Epithelial cell of proximal tubule (primary cell): Measurements from ENCODE around the gene ALS2CL. TPM values are rescaled to one million over a fixed set of nuclear protein-coding genes. Genes with fewer than 3 reads are reported as not detected.

Experiments
- DNase-seq: peaks from one replicate; pipeline ENCODE4 v3.0.0-alpha.2; 2011; ENCODE audit warnings: low read depth
- H3K4me3 ChIP-seq: 2 replicates; pipeline ENCODE4 v1.5.1; 2011; ENCODE audit warnings: low read depth, mild to moderate bottlenecking, low read length
- total RNA-seq: library from RNA; depleted of rRNA; stranded (reverse); fragments of >200 nt; gene quantifications from 2 replicates; pipeline ENCODE4 v1.2.3, GENCODE V29; 2015
- TF ChIP-seq, protein P1 (sequence below): conservative IDR thresholded peaks from 2 replicates; pipeline ENCODE4 v1.5.1; 2012; ENCODE audit warnings: low read depth, mild to moderate bottlenecking, low read length

ALS2CL gene
- total RNA-seq, 1 donor from 2014 or later: 17.8 TPM

DNA sequence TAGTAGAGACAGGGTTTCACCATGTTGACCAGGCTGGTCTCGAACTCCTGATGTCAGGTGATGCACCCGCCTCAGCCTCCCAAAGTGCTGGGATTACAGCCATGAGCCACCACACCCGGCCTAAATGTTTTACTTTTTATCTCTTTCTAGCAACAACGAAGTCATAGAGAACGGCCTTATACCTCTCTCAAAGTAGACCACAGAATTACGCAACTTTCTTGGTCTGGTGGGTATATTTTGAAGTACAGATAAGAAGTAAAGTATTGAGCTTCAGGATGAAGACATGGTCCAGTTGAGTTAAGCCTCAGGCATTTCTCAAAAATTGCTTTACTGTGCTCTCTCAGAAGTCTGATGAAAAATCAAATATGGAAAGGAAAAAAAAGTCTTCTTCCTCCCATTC lies 50.5 kb downstream of the ALS2CL start:
- no peak for DNase-seq
- TF ChIP-seq, protein P1, sequence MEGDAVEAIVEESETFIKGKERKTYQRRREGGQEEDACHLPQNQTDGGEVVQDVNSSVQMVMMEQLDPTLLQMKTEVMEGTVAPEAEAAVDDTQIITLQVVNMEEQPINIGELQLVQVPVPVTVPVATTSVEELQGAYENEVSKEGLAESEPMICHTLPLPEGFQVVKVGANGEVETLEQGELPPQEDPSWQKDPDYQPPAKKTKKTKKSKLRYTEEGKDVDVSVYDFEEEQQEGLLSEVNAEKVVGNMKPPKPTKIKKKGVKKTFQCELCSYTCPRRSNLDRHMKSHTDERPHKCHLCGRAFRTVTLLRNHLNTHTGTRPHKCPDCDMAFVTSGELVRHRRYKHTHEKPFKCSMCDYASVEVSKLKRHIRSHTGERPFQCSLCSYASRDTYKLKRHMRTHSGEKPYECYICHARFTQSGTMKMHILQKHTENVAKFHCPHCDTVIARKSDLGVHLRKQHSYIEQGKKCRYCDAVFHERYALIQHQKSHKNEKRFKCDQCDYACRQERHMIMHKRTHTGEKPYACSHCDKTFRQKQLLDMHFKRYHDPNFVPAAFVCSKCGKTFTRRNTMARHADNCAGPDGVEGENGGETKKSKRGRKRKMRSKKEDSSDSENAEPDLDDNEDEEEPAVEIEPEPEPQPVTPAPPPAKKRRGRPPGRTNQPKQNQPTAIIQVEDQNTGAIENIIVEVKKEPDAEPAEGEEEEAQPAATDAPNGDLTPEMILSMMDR: no peak
- H3K4me3 ChIP-seq: no peak overlapping the region

DNA sequence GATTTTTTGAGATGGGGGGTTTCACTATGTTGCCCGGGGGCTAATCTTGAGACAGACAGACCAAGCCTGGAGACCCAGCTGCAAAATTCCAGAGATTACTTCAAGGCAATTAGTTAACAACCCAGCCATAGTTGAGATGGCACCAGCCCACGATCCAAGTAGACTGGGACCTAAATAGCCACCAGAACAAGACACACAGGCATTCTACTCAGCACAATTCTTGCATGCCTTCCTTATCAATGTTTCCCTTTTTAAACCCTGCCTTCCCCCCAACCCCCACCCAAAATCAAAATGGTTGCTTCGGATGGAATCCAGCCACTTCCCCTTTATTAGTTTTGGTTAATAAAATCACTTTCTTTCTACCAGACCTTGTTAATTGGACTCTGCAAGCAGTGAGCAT lies 52.6 kb downstream of the ALS2CL start:
- H3K4me3 ChIP-seq: no peak overlapping the region
- TF ChIP-seq, protein P1: no peak
- DNase-seq: no peak

DNA sequence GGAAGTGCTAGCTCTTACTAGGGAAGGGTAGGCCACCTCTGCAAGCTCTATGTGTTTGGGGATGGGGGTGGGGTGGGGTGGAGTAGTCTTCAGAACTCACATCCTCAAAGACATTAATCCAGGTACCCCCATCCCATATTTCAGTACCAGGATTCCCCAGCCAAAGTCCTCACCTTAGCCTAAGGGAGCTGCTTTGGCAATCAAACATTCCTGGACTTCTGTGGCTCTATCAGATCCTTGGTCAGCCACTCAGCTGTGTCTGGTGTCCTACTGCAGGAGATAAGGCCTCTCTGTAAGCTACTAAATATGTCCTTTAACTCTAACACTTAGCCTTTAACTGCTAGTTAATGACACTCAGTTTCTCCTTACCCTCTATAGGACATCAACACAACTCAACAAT lies 54.3 kb downstream of the ALS2CL start:
- H3K4me3 ChIP-seq: no peak overlapping the region
- no peak for DNase-seq
- TF ChIP-seq, protein P1: no peak

DNA sequence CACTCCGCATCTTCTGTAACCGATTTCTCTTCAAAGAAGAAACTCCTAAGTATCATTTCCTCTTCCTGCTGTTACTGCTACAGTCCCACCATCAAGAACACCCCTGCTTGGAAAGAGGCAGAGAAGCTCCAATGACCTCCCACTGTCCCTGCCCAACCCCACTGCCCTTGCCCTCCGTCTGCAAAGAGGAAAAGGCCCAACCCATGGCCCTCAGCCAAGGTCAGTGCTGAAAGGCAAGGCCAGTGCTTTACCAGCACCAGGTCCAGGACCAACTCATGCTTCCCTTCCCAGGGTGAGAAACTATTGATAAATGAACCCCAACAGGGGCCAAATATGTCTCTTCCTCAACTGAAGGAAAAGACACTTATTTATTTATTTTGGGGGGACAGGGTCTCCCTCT lies 58.6 kb downstream of the ALS2CL start:
- no peak for DNase-seq
- TF ChIP-seq, protein P1: no peak
- no peak overlapping the region for H3K4me3 ChIP-seq

DNA sequence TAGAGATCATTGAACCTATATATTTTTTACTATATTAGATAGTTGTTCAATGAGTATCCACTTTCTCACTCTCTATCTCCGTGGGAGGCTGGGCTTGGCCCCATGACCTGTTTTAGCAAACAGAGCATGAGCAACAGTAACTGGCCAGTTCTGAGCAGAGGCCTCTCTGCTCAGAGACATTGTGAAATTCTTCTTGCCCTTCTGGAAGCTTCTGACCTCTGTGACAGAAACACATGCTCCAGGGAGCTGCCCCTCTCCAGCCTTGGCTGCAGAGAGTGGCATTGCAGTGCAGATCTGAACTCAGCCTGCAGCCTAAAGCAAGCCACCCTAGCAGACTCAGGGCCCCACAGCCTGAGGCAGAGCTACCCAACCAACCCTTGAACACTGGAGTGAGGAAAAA lies 60.7 kb downstream of the ALS2CL start:
- TF ChIP-seq, protein P1: peak; percentile 5
- DNase-seq: peak; percentile 39
- no peak overlapping the region for H3K4me3 ChIP-seq

DNA sequence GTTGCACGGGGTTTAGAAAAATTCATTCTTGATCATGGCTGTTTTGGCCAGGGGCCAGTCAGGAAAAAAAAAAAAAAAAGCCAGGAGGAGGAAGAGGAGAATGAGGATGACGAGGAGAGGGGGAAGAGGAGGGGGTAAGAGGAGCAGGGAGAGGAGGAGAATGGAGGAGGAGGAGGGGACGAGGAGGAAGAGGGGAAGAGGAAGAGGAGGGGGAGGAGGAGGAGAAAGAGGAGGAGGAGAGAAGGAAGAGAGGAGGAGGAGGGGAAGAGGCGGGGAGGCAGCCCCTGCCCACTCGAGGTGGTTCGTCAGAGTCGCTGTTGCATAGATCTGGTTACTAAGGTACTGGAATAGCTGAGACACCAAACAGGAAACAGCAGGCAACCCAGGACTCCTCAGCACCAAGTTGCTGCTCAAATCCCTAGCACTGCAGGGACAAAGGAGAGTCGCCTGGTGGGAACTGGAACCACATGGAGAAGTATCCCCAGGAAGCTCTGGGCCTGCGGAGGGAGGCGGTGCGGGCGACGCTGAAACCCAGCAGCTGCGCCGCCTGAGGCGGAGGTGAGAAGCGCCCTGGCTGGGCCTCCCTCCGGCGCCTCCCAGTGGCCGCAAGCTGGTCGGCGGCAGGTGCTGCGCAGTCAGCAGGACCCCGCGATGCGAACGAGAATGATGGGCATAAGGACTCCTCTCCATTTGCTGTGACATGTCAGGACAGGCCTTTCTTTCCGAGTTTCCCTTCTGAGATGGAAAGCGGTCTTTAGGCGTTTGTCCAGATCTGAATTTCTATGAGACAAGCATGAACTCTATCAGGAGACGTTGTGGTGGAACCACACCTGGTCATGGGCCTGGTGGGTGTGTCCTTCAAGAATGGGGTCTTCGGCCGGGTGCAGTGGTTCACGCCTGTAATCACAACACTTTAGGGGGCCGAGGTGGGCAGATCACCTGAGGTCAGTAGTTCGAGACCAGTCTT lies 63.6 kb downstream of the ALS2CL start:
- peak overlapping the region; percentile 21 for H3K4me3 ChIP-seq
- TF ChIP-seq, protein P1: peak; percentile 99
- no peak for DNase-seq
